Measurements from ENCODE around the gene SYCP3.

SYCP3 gene

GRCh38 chr12:101782273-101782731 lies 43.0 kb upstream of the SYCP3 start:
- TF ChIP-seq TCF12 (IDR thresholded peaks at IDR 0.05; ENCODE audit: low read depth), result no peak
- TF ChIP-seq TEAD4 (IDR thresholded peaks at IDR 0.05), result no peak
- TF ChIP-seq TAF1 (IDR thresholded peaks at IDR 0.05; ENCODE audit: low read depth), result no peak

GRCh38 chr12:101781834-101782233 lies 42.6 kb upstream of the SYCP3 start:
- TF ChIP-seq REST (IDR thresholded peaks at IDR 0.05; ENCODE audit: low read depth), result no peak
- no peak for TF ChIP-seq ZBTB7A (IDR thresholded peaks at IDR 0.05; ENCODE audit: low read depth)
- TF ChIP-seq CREB1 (IDR thresholded peaks at IDR 0.05; ENCODE audit: low read depth), result no peak
- no peak for TF ChIP-seq CEBPB (IDR thresholded peaks at IDR 0.05)
- TF ChIP-seq RAD21 (IDR thresholded peaks at IDR 0.05; ENCODE audit: low read depth), result no peak

- no peak for TF ChIP-seq TAF1 (IDR thresholded peaks at IDR 0.05; ENCODE audit: low read depth)
- TF ChIP-seq YY1 (IDR thresholded peaks at IDR 0.05; ENCODE audit: low read depth), result no peak
- TF ChIP-seq EP300 (IDR thresholded peaks at IDR 0.05; ENCODE audit: borderline replicate concordance), result no peak
- no peak for TF ChIP-seq USF1 (IDR thresholded peaks at IDR 0.05)
- TF ChIP-seq TEAD4 (IDR thresholded peaks at IDR 0.05), result no peak
- TF ChIP-seq NFIC (IDR thresholded peaks at IDR 0.05), result no peak
- no peak for TF ChIP-seq ZBTB7A (IDR thresholded peaks at IDR 0.05; ENCODE audit: low read depth)
- no peak for TF ChIP-seq RAD21 (IDR thresholded peaks at IDR 0.05; ENCODE audit: low read depth)
- no peak for TF ChIP-seq TCF12 (IDR thresholded peaks at IDR 0.05; ENCODE audit: low read depth)
- TF ChIP-seq REST (IDR thresholded peaks at IDR 0.05; ENCODE audit: low read depth), result no peak
- no peak for TF ChIP-seq EGR1 (IDR thresholded peaks at IDR 0.05)
- TF ChIP-seq CEBPB (IDR thresholded peaks at IDR 0.05), result no peak
- no peak for TF ChIP-seq MAX (IDR thresholded peaks at IDR 0.05)
- no peak for TF ChIP-seq FOXM1 (IDR thresholded peaks at IDR 0.05; ENCODE audit: borderline replicate concordance, low read depth)
- no peak for TF ChIP-seq CREB1 (IDR thresholded peaks at IDR 0.05; ENCODE audit: low read depth)
Observed at GRCh38 chr12:101780599-101780998, 41.3 kb upstream of the SYCP3 start.

- no peak for TF ChIP-seq ZBTB7A (IDR thresholded peaks at IDR 0.05; ENCODE audit: low read depth)
- no peak for TF ChIP-seq TEAD4 (IDR thresholded peaks at IDR 0.05)
- no peak for TF ChIP-seq CEBPB (IDR thresholded peaks at IDR 0.05)
- TF ChIP-seq REST (IDR thresholded peaks at IDR 0.05; ENCODE audit: low read depth), result no peak
- no peak for TF ChIP-seq EGR1 (IDR thresholded peaks at IDR 0.05)
- TF ChIP-seq TCF12 (IDR thresholded peaks at IDR 0.05; ENCODE audit: low read depth), result no peak
- TF ChIP-seq YY1 (IDR thresholded peaks at IDR 0.05; ENCODE audit: low read depth), result no peak
- no peak for TF ChIP-seq CREB1 (IDR thresholded peaks at IDR 0.05; ENCODE audit: low read depth)
- no peak for TF ChIP-seq FOXM1 (IDR thresholded peaks at IDR 0.05; ENCODE audit: borderline replicate concordance, low read depth)
- TF ChIP-seq EP300 (IDR thresholded peaks at IDR 0.05; ENCODE audit: borderline replicate concordance), result no peak
- no peak for TF ChIP-seq NFIC (IDR thresholded peaks at IDR 0.05)
- no peak for TF ChIP-seq TAF1 (IDR thresholded peaks at IDR 0.05; ENCODE audit: low read depth)
- TF ChIP-seq MAX (IDR thresholded peaks at IDR 0.05), result no peak
- no peak for TF ChIP-seq RAD21 (IDR thresholded peaks at IDR 0.05; ENCODE audit: low read depth)
- no peak for TF ChIP-seq USF1 (IDR thresholded peaks at IDR 0.05)
Observed at GRCh38 chr12:101779626-101780025, 40.4 kb upstream of the SYCP3 start.

- TF ChIP-seq EGR1 (IDR thresholded peaks at IDR 0.05), result no peak
- TF ChIP-seq TAF1 (IDR thresholded peaks at IDR 0.05; ENCODE audit: low read depth), result no peak
- no peak for TF ChIP-seq EP300 (IDR thresholded peaks at IDR 0.05; ENCODE audit: borderline replicate concordance)
- no peak for TF ChIP-seq MAX (IDR thresholded peaks at IDR 0.05)
- TF ChIP-seq USF1 (IDR thresholded peaks at IDR 0.05), result no peak
Observed at GRCh38 chr12:101779200-101779599, 39.9 kb upstream of the SYCP3 start.

Measured in Ishikawa (cell line).